HEK293 (cell line): Measurements from ENCODE around the gene HDAC7.
A peak's percentile ranks its signal among the peaks of the same experiment; 100 is the strongest.

Experiments used
- CTCF ChIA-PET: fragments of 350-600 bp; formaldehyde crosslinking; extraction: SDS; loops from one replicate; lab custom pipeline; 2021; ENCODE audit warnings: antibody characterized with exemption; lab: Yijun Ruan, JAX
- POLR2A ChIA-PET: fragments of 300-600 bp; formaldehyde crosslinking; extraction: SDS; loops from one replicate; lab custom pipeline; 2020; ENCODE audit warnings: antibody characterized with exemption, inconsistent platforms; lab: Yijun Ruan, JAX
- H3K27ac ChIP-seq: fragments of 200-500 bp; sonication (Bioruptor generic); 2 replicates; pipeline ENCODE4 v1.5.1; 2014; ENCODE audit warnings: low read depth, low read length, control low read depth, inconsistent platforms; ENCODE audit errors: extremely low read depth
- H3K36me3 ChIP-seq, 2 experiments: fragments of 200-500 bp in 1 of 2; sonication (Bioruptor generic) in 1 of 2; 1 replicate in 1 of 2; 2 replicates in 1 of 2; pipeline ENCODE4 v1.5.1; 2014 to 2017; ENCODE audit warnings: inconsistent platforms in 2 of 2, low read length in 2 of 2; ENCODE audit not compliant: control insufficient read depth in 2 of 2, insufficient read depth in 1 of 2
- H3K4me1 ChIP-seq: fragments of 200-500 bp; sonication (Bioruptor generic); 2 replicates; pipeline ENCODE4 v1.5.1; 2014; ENCODE audit warnings: mild to moderate bottlenecking, low read length, inconsistent platforms; ENCODE audit not compliant: control insufficient read depth, insufficient read depth
- H3K4me3 ChIP-seq: 2 replicates; pipeline ENCODE4 v1.5.1; 2011; ENCODE audit warnings: low read depth, mild to moderate bottlenecking, control low read depth, low read length, moderate library complexity
- H3K9me3 ChIP-seq: fragments of 200-500 bp; sonication (Bioruptor generic); 2 replicates; pipeline ENCODE4 v1.5.1; 2014; ENCODE audit warnings: low read depth, low read length, inconsistent platforms; ENCODE audit not compliant: control insufficient read depth, insufficient read depth
- KLF1 ChIP-seq: fragments of 450-650 bp; formaldehyde crosslinking; IDR thresholded peaks from 2 replicates; pipeline ENCODE4 v1.5.1; 2016; ENCODE audit warnings: missing biosample characterization, missing genetic modification characterization
- ZBTB17 ChIP-seq: fragments of 450-650 bp; formaldehyde crosslinking; IDR thresholded peaks from 2 replicates; pipeline ENCODE4 v1.5.1; 2016; ENCODE audit warnings: missing biosample characterization, missing genetic modification characterization
- ZBTB26 ChIP-seq: fragments of 450-650 bp; formaldehyde crosslinking; optimal IDR thresholded peaks from 2 replicates; pipeline ENCODE3; 2016; ENCODE audit warnings: missing biosample characterization, mild to moderate bottlenecking, missing genetic modification characterization
- ZIC2 ChIP-seq: fragments of 450-650 bp; formaldehyde crosslinking; IDR thresholded peaks from 2 replicates; pipeline ENCODE4 v1.5.1; 2016; ENCODE audit warnings: missing biosample characterization, missing genetic modification characterization
- ZNF10 ChIP-seq: fragments of 450-650 bp; formaldehyde crosslinking; IDR thresholded peaks from 2 replicates; pipeline ENCODE4 v1.5.1; 2017; ENCODE audit warnings: missing biosample characterization, missing genetic modification characterization
- ZNF280C ChIP-seq: fragments of 450-650 bp; formaldehyde crosslinking; IDR thresholded peaks from 2 replicates; pipeline ENCODE4 v1.5.1; 2016; ENCODE audit warnings: missing biosample characterization, missing genetic modification characterization
- ZNF623 ChIP-seq: fragments of 450-650 bp; formaldehyde crosslinking; IDR thresholded peaks from 2 replicates; pipeline ENCODE4 v1.5.1; 2016; ENCODE audit warnings: missing biosample characterization, missing genetic modification characterization
- ZNF660 ChIP-seq: fragments of 450-650 bp; IDR thresholded peaks from 2 replicates; pipeline ENCODE4 v1.5.1; 2018; ENCODE audit warnings: missing biosample characterization, mild to moderate bottlenecking, missing genetic modification characterization
- ZNF768 ChIP-seq: fragments of 450-650 bp; formaldehyde crosslinking; IDR thresholded peaks from 2 replicates; pipeline ENCODE4 v1.5.1; 2018; ENCODE audit warnings: missing biosample characterization, mild to moderate bottlenecking, missing genetic modification characterization

The HDAC7 gene

GRCh38 chr12:47862167-47862750 lies 42.6 kb upstream of the HDAC7 start:
- Histone ChIP-seq H3K9me3 (no peaks in the 10 kb centered on the region), H3K27ac (no peak overlapping the region), H3K4me1 (no peaks in the 10 kb centered on the region), H3K36me3 (no peaks in the 10 kb centered on the region), H3K4me3 (no peak overlapping the region)
- POLR2A ChIA-PET = no interaction called here
- CTCF ChIA-PET = interaction anchor here (0.7 to 1.3 kb wide), 3 partner anchors 8 to 145 kb away, joined by 3 to 8 read pairs (median 3); no protein-coding TSS in a partner anchor
- TF ChIP-seq ZNF660 (tag by site-specific recombination) (no peak), ZIC2 (tag by site-specific recombination) (peak; percentile 86)

GRCh38 chr12:47860873-47861272 lies 41.2 kb upstream of the HDAC7 start:
- CTCF ChIA-PET = interaction anchor here (0.6 to 1.3 kb wide), 4 partner anchors 9 to 304 kb away, joined by 3 to 8 read pairs (median 4); no protein-coding TSS in a partner anchor

GRCh38 chr12:47860279-47860841 lies 40.7 kb upstream of the HDAC7 start:
- ChIA-PET CTCF (interaction anchor here (0.6 kb wide), 4 partner anchors 56 to 304 kb away, joined by 3 to 4 read pairs (median 4); no protein-coding TSS in a partner anchor), POLR2A (no interaction called here)
- no peaks in the 10 kb centered on the region for H3K9me3 ChIP-seq
- no peak for TF ChIP-seq ZNF768
- H3K36me3 ChIP-seq = no peaks in the 10 kb centered on the region
- H3K4me3 ChIP-seq = no peak overlapping the region
- no peak overlapping the region for H3K27ac ChIP-seq
- H3K4me1 ChIP-seq = no peaks in the 10 kb centered on the region

More at GRCh38 chr12:47860873-47861272, 41.2 kb upstream of the HDAC7 start:
- Histone ChIP-seq H3K4me1 (no peaks in the 10 kb centered on the region), H3K4me3 (no peak overlapping the region), H3K36me3 (no peaks in the 10 kb centered on the region), H3K27ac (no peak overlapping the region), H3K9me3 (no peaks in the 10 kb centered on the region)
- TF ChIP-seq ZNF623 (no peak), ZNF768 (peak; percentile 39; the same call in 1 of the 2 replicates)
- POLR2A ChIA-PET = no interaction called here

GRCh38 chr12:47858511-47859266 lies 39.0 kb upstream of the HDAC7 start:
- Histone ChIP-seq H3K4me1 (no peaks in the 10 kb centered on the region), H3K4me3 (no peak overlapping the region), H3K27ac (no peak overlapping the region), H3K9me3 (no peaks in the 10 kb centered on the region), H3K36me3 (no peaks in the 10 kb centered on the region)
- ChIA-PET CTCF (interaction anchor here (0.6 to 1.7 kb wide), 4 partner anchors 9 to 117 kb away, joined by 3 to 5 read pairs (median 4); no protein-coding TSS in a partner anchor), POLR2A (no interaction called here)
- TF ChIP-seq ZNF10 (tag by site-specific recombination) = no peak
- no peak for TF ChIP-seq ZNF280C (tag by site-specific recombination)
- TF ChIP-seq ZBTB26 (tag by site-specific recombination) = no peak
- TF ChIP-seq KLF1 = 0 out of 2 replicates have a peak, but pooled peaks have one; percentile 43
- TF ChIP-seq ZIC2 (tag by site-specific recombination) = peak; percentile 30; the same call in 1 of the 2 replicates
- TF ChIP-seq ZBTB17 (tag by site-specific recombination) = no peak
